GM12801 (cell line): ENCODE measurements around the gene ALDH5A1.

Experiments used
- CTCF ChIP-seq: IDR thresholded peaks from one replicate; pipeline ENCODE4 v1.5.1; 2011; ENCODE audit warnings: control low read depth; ENCODE audit not compliant: insufficient read length; ENCODE audit errors: extremely low read depth

ALDH5A1 gene

GRCh38 chr6:24454452-24454851 is 40.3 kb upstream of the ALDH5A1 start:
- TF ChIP-seq CTCF: no peak

- no peak for TF ChIP-seq CTCF
Observed at GRCh38 chr6:24455061-24455460, 39.7 kb upstream of the ALDH5A1 start.

GRCh38 chr6:24458134-24458533 is 36.6 kb upstream of the ALDH5A1 start:
- no peak for TF ChIP-seq CTCF

GRCh38 chr6:24458941-24459340 is 35.8 kb upstream of the ALDH5A1 start:
- no peak for TF ChIP-seq CTCF

GRCh38 chr6:24460966-24461365 is 33.8 kb upstream of the ALDH5A1 start:
- TF ChIP-seq CTCF: no peak

- TF ChIP-seq CTCF: no peak
Observed at GRCh38 chr6:24464253-24465038, 30.3 kb upstream of the ALDH5A1 start.

GRCh38 chr6:24469811-24470210 is 25.0 kb upstream of the ALDH5A1 start:
- no peak for TF ChIP-seq CTCF

- no peak for TF ChIP-seq CTCF
Observed at GRCh38 chr6:24472181-24472580, 22.6 kb upstream of the ALDH5A1 start.
